Mesenchymal stem cell (in vitro differentiated cells and primary cell): ENCODE results near the gene HSD11B1.

Experiments
- DNase-seq: peaks from one replicate; pipeline ENCODE4 v3.0.0-alpha.2; 2013
- H2AFZ ChIP-seq: one replicate; pipeline ENCODE4 v1.6.1; 2013; ENCODE audit warnings: low read depth, mild to moderate bottlenecking, control low read depth, inconsistent platforms, low read length, moderate library complexity
- H2AK5ac ChIP-seq: 2 replicates; pipeline ENCODE4 v1.6.1; 2013; ENCODE audit warnings: low read length, moderate library complexity, mild to moderate bottlenecking, inconsistent platforms; ENCODE audit not compliant: severe bottlenecking
- H2BK120ac ChIP-seq: one replicate; pipeline ENCODE4 v1.6.1; 2013; ENCODE audit warnings: low read depth, mild to moderate bottlenecking, inconsistent platforms, low read length, moderate library complexity
- H2BK12ac ChIP-seq, 2 experiments: one replicate each; pipeline ENCODE4 v1.6.1; 2013; ENCODE audit warnings: inconsistent platforms in 2 of 2, low read length in 2 of 2, mild to moderate bottlenecking in 2 of 2, moderate library complexity in 2 of 2, control low read depth in 1 of 2
- H2BK15ac ChIP-seq: one replicate; pipeline ENCODE4 v1.6.1; 2013; ENCODE audit warnings: mild to moderate bottlenecking, low read depth, inconsistent platforms; ENCODE audit not compliant: poor library complexity, severe bottlenecking
- H2BK5ac ChIP-seq: 2 replicates; pipeline ENCODE4 v1.6.1; 2013; ENCODE audit warnings: low read depth, mild to moderate bottlenecking, low read length, control low read depth, inconsistent platforms; ENCODE audit not compliant: poor library complexity, severe bottlenecking
- H3K14ac ChIP-seq, 2 experiments: one replicate each; pipeline ENCODE4 v1.6.1; 2013; ENCODE audit warnings: inconsistent platforms in 2 of 2, low read length in 2 of 2, control low read depth in 1 of 2, mild to moderate bottlenecking in 1 of 2, moderate library complexity in 1 of 2
- H3K18ac ChIP-seq, 2 experiments: one replicate each; pipeline ENCODE4 v1.6.1; 2013; ENCODE audit warnings: inconsistent platforms in 2 of 2, low read length in 2 of 2, control low read depth in 1 of 2, low read depth in 1 of 2, mild to moderate bottlenecking in 1 of 2
- H3K23ac ChIP-seq, 2 experiments: one replicate each; pipeline ENCODE4 v1.6.1; 2013; ENCODE audit warnings: inconsistent platforms in 2 of 2, low read length in 2 of 2, mild to moderate bottlenecking in 2 of 2, moderate library complexity in 2 of 2, control low read depth in 1 of 2
- H3K27ac ChIP-seq: 2 replicates; pipeline ENCODE4 v1.5.1; 2013; ENCODE audit warnings: mild to moderate bottlenecking, moderate library complexity, low read length, control low read depth, inconsistent platforms; ENCODE audit not compliant: poor library complexity, severe bottlenecking
- H3K27me3 ChIP-seq, 2 experiments: 2 replicates each; pipeline versions ENCODE4 v1.6.1 to v1.7.0; 2013; ENCODE audit warnings: low read length in 2 of 2, mild to moderate bottlenecking in 2 of 2, moderate library complexity in 2 of 2, control low read depth in 1 of 2, inconsistent platforms in 1 of 2; ENCODE audit not compliant: control insufficient read depth in 1 of 2, insufficient read depth in 1 of 2
- H3K36me3 ChIP-seq, 2 experiments: 2 replicates each; pipeline versions ENCODE4 v1.6.1 to v1.7.0; 2013; ENCODE audit warnings: low read length in 2 of 2, control low read depth in 1 of 2, inconsistent platforms in 1 of 2, low read depth in 1 of 2, mild to moderate bottlenecking in 1 of 2; ENCODE audit not compliant: insufficient read depth in 2 of 2, control insufficient read depth in 1 of 2
- H3K4ac ChIP-seq, 2 experiments: one replicate each; pipeline ENCODE4 v1.6.1; 2013; ENCODE audit warnings: inconsistent platforms in 2 of 2, low read length in 2 of 2, mild to moderate bottlenecking in 2 of 2, moderate library complexity in 2 of 2, control low read depth in 1 of 2, low read depth in 1 of 2
- H3K4me1 ChIP-seq: 2 replicates; pipeline ENCODE4 v1.6.1; 2013; ENCODE audit warnings: low read depth, low read length, control low read depth; ENCODE audit not compliant: control insufficient read depth, insufficient read depth
- H3K4me2 ChIP-seq: 2 replicates; pipeline ENCODE4 v1.6.1; 2013; ENCODE audit warnings: low read length, mild to moderate bottlenecking, inconsistent platforms; ENCODE audit not compliant: poor library complexity, severe bottlenecking
- H3K4me3 ChIP-seq, 2 experiments: 2 replicates each; pipeline versions ENCODE4 v1.5.1 to v1.7.0; 2013; ENCODE audit warnings: low read length in 2 of 2, mild to moderate bottlenecking in 2 of 2, control low read depth in 1 of 2, low read depth in 1 of 2; ENCODE audit not compliant: insufficient read depth in 1 of 2
- H3K79me1 ChIP-seq: replicated peaks from 2 replicates; pipeline ENCODE4 v1.6.1; 2013; ENCODE audit warnings: mild to moderate bottlenecking, control low read depth, low read length, inconsistent platforms; ENCODE audit not compliant: poor library complexity, severe bottlenecking
- H3K9ac ChIP-seq: 2 replicates; pipeline ENCODE4 v1.7.0; 2013; ENCODE audit warnings: mild to moderate bottlenecking, low read length, moderate library complexity
- H3K9me3 ChIP-seq: 2 replicates; pipeline ENCODE4 v1.7.0; 2013; ENCODE audit warnings: mild to moderate bottlenecking, low read length; ENCODE audit not compliant: control insufficient read depth
- H4K8ac ChIP-seq: one replicate; pipeline ENCODE4 v1.6.1; 2013; ENCODE audit warnings: inconsistent platforms, mild to moderate bottlenecking, low read length, moderate library complexity
- H4K91ac ChIP-seq: one replicate; pipeline ENCODE4 v1.6.1; 2013; ENCODE audit warnings: mild to moderate bottlenecking, low read length, inconsistent platforms
- WGBS: methylation state at CpG from one replicate; pipeline ENCODE4 v1.1.7; 2013; ENCODE audit warnings: mixed read lengths; 5-methylcytosine and 5-hydroxymethylcytosine counted together

HSD11B1 gene

GRCh38 chr1:209708297-209708696 lies 3.7 kb downstream of the HSD11B1 start:
- H3K14ac ChIP-seq = no peak overlapping the region
- no peak overlapping the region for H2AFZ ChIP-seq
- DNase-seq = no peak
- no peaks in the 10 kb centered on the region for H3K79me1 ChIP-seq
- H3K4me2 ChIP-seq = no peak overlapping the region
- H3K27me3 ChIP-seq = peaks cover 0 to 25% of the 10 kb centered on the region in 2 experiments
- H2BK5ac ChIP-seq = no peak overlapping the region
- H3K9ac ChIP-seq = no peak overlapping the region
- H3K4ac ChIP-seq = no peak overlapping the region
- WGBS = no CpG with 5 or more reads among the region's 4 CpGs
- no peak overlapping the region for H3K23ac ChIP-seq
- no peak overlapping the region for H3K27ac ChIP-seq
- H3K4me3 ChIP-seq = no peak overlapping the region
- no peak overlapping the region for H2BK15ac ChIP-seq
- no peak overlapping the region for H4K91ac ChIP-seq
- no peaks in the 10 kb centered on the region for H3K4me1 ChIP-seq
- H2BK12ac ChIP-seq = no peak overlapping the region
- H3K9me3 ChIP-seq = no peaks in the 10 kb centered on the region
- peaks cover 0 to 27% of the 10 kb centered on the region in 2 experiments for H3K36me3 ChIP-seq
- H4K8ac ChIP-seq = no peak overlapping the region
- H3K18ac ChIP-seq = no peak overlapping the region
- no peak overlapping the region for H2AK5ac ChIP-seq
- H2BK120ac ChIP-seq = no peak overlapping the region

GRCh38 chr1:209710093-209710492 lies 5.4 kb downstream of the HSD11B1 start:
- Histone ChIP-seq H3K79me1 (no peaks in the 10 kb centered on the region), H2BK5ac (no peak overlapping the region), H3K23ac (no peak overlapping the region), H3K4me1 (no peaks in the 10 kb centered on the region), H4K8ac (no peak overlapping the region), H2BK15ac (no peak overlapping the region), H3K36me3 (peaks cover 0 to 27% of the 10 kb centered on the region in 2 experiments), H3K4me2 (no peak overlapping the region), H3K4ac (no peak overlapping the region), H3K27me3 (peaks cover 0 to 20% of the 10 kb centered on the region in 2 experiments), H4K91ac (no peak overlapping the region), H3K27ac (no peak overlapping the region), H3K9me3 (no peaks in the 10 kb centered on the region), H3K9ac (no peak overlapping the region), H2AK5ac (no peak overlapping the region), H2BK120ac (no peak overlapping the region), H3K14ac (no peak overlapping the region), H3K18ac (no peak overlapping the region), H3K4me3 (no peak overlapping the region), H2BK12ac (no peak overlapping the region), H2AFZ (no peak overlapping the region)
- no peak for DNase-seq
- WGBS = 68% methylated on average over 2 of the region's 2 CpGs

- Histone ChIP-seq H3K9ac (no peak overlapping the region), H3K23ac (no peak overlapping the region), H2BK5ac (no peak overlapping the region), H3K36me3 (peaks cover 0 to 27% of the 10 kb centered on the region in 2 experiments), H3K4me1 (no peaks in the 10 kb centered on the region), H4K91ac (no peak overlapping the region), H3K4me3 (no peak overlapping the region), H2BK12ac (no peak overlapping the region), H3K27me3 (peaks cover 0 to 15% of the 10 kb centered on the region in 2 experiments), H3K4me2 (no peak overlapping the region), H4K8ac (no peak overlapping the region), H2BK15ac (no peak overlapping the region), H2AFZ (no peak overlapping the region), H3K27ac (no peak overlapping the region), H3K14ac (no peak overlapping the region), H3K9me3 (no peaks in the 10 kb centered on the region), H3K79me1 (no peaks in the 10 kb centered on the region), H3K4ac (no peak overlapping the region), H2BK120ac (no peak overlapping the region), H3K18ac (no peak overlapping the region), H2AK5ac (no peak overlapping the region)
- DNase-seq = no peak
- 96% methylated on average over 3 of the region's 3 CpGs for WGBS
Observed at GRCh38 chr1:209710847-209711246, 6.2 kb downstream of the HSD11B1 start.

GRCh38 chr1:209714338-209714737 lies 9.7 kb downstream of the HSD11B1 start:
- Histone ChIP-seq H3K4me1 (no peaks in the 10 kb centered on the region), H3K4ac (no peak overlapping the region), H4K8ac (no peak overlapping the region), H2BK120ac (no peak overlapping the region), H3K9ac (no peak overlapping the region), H3K4me3 (no peak overlapping the region), H3K27me3 (peaks cover 0 to 3% of the 10 kb centered on the region in 2 experiments), H4K91ac (no peak overlapping the region), H3K23ac (no peak overlapping the region), H3K79me1 (no peaks in the 10 kb centered on the region), H2AK5ac (no peak overlapping the region), H3K18ac (no peak overlapping the region), H3K27ac (no peak overlapping the region), H2BK5ac (no peak overlapping the region), H2BK12ac (no peak overlapping the region), H3K14ac (no peak overlapping the region), H3K9me3 (no peaks in the 10 kb centered on the region), H3K4me2 (no peak overlapping the region), H3K36me3 (peaks cover 0 to under 1% of the 10 kb centered on the region in 2 experiments), H2AFZ (no peak overlapping the region), H2BK15ac (no peak overlapping the region)
- DNase-seq = no peak
- WGBS = 65% methylated on average over 2 of the region's 2 CpGs
